Activated T-cell treated with anti-CD3 and anti-CD28 coated beads for 48 hours (primary cell): ENCODE data around the gene CAPS2.

Experiments
- DNase-seq: peaks from one replicate; pipeline ENCODE4 v3.0.0-alpha.2; 2020; ENCODE audit warnings: low read depth

Gene CAPS2

DNA sequence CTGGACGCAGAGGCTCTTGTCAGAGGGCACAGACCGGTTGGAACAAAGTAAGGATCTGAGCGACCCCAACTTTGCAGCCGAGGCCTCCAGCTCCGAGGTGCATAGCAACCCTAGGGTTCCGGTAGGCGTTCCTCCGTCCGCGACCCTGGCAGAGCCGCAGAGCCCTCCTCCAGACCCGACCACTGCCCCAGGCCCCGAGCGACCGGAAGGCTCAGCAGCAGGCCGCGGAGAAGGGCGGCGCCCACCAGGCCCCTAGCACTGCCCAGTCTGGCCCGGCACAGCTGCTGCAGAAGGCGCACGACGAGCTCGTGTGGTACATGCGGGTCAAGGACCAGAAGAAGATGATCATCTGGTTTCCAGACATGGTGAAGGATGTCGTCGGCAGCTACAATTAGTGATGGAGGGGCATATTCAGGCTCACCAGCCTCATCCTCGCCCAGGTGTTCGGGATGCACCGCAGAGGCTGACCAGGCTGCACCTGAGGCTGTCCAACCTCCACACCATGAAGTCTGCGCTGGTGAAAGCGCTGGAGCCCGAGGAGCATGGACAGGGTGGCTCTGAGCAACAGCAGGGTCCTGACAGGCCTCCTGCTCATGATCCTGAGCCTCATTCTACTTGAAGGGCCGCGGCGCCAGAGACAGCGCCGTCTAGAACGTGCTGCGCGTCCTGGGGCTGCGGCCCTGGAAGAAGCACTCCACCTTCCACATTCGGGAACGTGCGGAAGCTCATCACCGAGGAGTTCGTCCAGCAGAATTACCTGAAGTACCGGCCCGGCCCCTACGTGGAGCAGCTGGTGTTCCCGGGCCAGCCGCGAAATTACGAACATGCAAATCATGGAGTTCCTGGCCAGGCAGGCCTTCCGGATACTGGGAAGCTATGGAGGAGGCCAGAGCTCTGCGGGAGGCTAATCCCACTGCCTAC is 24.5 kb downstream of the CAPS2 start:
- no peak for DNase-seq

DNA sequence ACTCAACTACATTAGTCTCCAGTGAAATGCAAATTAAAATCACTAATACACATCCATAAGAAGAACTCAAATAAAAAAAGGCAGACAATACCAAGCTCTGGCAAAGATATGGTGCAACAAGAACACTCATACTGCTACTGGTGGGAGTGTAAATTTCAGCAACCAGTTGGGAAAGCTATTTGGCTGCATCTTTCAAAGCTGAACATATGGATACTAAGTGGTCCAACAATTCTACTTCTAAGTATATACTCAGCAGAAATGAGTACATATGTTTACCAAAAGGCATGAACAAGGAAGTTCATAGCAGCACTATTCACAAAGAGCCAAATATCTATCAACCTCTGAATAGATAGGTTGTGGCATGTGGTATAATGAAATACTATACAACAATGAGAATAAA is 27.3 kb downstream of the CAPS2 start:
- DNase-seq: no peak

DNA sequence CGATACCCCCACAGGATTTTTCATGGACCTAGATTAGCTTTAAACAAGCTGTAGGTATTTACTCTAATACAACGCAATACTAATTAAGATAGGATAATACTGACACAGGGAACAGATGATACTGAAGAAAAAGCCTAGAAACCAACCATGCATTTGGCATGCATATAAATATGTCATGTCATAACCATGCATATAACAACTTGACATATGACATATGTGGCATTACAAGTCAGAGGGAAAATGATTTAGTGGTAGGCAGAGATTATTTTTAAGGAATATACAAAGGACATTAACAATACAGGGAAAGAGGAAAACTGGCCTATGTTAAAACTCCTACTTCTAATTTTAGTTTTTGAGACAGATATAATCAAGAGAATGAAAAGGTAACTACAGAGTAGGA is 27.9 kb downstream of the CAPS2 start:
- DNase-seq: no peak

DNA sequence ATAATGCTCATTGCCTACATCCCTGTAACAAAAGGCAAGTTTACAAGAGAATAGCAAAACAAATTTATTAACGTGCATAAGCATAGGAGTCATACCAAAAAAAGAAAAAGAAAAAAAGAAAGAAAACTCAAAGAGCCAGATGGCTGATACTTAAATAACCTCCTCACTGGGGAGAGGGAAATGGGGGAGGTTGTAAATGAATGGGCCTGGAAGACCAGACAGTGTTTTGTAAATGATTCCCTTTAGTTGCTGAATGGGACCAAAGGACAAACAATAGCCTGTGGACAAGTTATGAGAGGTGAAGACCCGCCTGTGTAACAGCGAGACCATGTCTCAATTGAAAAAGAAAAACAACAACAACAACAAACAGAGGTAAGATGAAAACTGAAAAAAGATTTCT is 35.3 kb downstream of the CAPS2 start:
- DNase-seq: no peak

DNA sequence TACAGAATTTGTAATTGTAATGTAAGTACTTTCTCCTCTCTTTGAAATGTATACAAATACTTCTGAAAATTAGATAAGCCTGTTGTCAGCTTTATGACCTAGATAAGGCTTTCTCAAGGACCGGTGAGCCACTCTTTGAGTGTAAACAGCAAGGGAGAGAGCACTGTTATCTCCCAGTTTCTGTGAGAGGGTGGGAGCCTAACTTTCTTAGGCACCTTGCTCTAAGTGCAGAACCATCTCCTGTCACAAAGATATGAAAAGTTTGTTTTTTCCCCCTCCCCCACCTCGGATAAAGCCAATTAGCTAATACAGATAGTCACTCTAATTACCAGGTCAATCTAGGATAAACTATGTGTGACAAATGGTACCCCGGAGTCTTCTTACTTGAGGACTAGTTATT is 35.8 kb downstream of the CAPS2 start:
- DNase-seq: no peak

DNA sequence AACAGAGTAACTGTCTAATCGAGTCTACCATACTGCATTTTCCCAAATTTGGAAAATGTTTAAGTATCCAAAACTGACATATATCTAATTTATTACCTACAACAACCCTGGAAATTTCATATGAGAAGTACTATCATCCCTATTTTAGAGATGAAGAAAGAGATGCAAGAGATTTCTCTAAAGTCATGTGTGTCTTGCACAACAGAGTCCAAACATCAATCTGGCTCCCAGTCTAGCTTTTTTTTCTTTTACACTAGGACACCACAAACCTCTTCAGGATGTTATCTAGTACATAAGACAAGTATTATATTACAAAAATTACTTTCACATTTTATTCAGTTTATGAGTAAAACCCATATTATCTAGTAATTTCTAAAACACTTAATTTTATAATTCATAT is 39.1 kb downstream of the CAPS2 start:
- DNase-seq: no peak

DNA sequence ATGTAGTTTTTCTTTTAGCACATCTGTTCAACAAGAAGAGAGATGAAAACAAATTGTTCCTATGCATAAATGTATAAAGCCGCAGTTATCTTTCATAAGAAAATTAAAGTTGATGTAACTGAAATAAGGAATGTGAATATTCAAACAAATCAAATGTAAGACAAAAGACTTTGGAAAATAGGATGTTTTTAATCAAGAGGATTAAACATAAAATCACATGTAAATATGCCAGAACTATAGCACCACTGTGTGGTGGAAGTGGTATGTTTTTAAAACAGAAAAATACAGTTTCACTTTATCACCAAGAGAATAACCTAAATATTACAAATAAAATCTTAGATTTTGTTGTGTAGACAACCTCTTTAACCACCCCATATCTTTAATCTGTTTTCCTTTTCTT is 40.4 kb downstream of the CAPS2 start:
- DNase-seq: no peak

DNA sequence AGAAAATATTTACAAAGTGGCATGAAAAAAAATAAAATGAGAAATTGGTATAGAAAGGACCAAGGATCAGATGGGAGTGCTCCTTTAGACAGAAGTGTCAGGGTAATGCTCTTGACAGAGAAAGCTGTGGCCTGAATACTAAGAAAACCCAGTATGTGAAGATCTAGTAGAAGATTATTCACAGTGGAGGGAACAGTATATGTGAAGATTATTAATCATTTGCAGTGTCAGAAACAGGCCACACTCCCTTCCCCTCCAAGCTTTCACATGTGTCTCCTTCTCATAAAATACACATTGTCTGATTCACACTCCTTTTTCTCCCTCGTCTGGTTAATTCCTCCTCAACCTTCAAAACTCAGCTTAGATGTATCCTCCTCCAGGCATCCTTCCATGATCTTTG is 41.3 kb downstream of the CAPS2 start:
- DNase-seq: no peak

DNA sequence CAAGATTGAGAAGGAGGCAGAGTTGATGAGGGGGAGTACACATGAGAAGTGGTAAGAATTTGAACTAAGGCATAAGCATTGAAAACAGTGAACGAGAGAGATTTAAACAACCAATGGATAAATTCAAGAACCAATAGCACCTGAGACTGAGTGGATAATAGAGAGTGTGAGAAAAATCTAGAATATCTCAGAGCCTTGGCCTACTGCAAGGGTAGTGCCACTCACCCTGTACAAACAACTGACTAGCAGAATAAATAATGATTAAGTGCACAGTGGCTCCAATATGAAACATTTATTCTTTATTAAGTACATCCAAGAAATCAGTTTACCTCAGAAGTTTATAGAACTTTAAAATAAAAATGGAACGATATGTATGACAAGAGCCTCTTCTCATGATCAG is 54.4 kb downstream of the CAPS2 start:
- DNase-seq: no peak

DNA sequence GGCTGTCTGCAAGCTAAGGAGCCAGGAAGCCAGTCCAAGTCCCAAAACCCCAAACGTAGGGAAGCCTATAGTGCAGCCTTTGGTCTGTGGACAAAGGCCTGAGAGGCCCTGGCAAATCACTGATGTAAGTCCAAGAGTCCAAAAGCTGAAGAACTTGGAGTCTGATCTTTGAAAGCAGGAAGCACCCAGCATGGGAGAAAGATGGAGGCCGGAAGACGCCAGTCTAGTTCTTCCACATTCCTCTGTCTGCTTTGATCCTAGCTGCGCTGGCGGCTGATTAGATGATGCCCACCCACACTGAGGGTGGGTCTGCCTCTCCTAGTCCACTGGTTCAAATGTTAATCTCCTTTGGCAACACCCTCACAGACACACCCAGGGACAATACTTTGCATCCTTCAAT is 58.5 kb downstream of the CAPS2 start:
- no peak for DNase-seq

DNA sequence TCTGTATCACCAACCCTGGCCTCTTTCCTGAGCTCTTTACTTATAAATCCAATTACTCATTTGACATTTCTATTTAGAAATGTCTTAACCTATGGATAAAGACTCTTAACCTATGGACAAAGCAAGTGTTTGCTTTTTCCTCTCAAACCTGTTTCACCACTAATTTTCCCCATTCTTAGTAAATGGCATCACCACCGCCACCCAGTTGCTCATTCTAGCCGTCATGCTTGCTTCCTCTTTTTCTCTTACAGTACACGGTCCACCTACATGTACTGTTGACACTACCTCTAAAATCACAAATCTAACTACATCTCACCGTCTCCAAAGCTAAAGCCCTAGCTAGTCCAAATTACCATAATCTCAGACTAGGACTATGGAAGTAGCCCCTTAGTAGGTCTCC is 60.0 kb downstream of the CAPS2 start:
- DNase-seq: no peak

DNA sequence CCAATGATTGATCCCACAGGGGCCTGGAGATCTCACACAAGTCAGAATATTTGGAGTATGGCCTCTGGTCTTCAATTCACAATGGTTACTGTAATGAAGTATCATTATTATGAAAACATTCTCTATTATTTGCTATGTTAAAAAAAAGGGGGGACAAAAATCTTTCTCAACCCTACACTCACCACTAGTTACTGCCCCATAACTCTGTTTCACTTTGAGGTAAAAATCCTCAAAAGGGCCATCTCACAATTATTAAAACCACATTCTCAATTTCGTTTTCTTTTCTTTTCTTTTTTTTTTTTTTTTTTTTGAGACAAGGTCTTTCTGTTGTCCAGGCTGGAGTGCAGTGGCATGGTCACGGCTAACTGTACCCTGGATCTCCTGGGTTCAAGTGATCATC is 60.9 kb downstream of the CAPS2 start:
- DNase-seq: no peak

DNA sequence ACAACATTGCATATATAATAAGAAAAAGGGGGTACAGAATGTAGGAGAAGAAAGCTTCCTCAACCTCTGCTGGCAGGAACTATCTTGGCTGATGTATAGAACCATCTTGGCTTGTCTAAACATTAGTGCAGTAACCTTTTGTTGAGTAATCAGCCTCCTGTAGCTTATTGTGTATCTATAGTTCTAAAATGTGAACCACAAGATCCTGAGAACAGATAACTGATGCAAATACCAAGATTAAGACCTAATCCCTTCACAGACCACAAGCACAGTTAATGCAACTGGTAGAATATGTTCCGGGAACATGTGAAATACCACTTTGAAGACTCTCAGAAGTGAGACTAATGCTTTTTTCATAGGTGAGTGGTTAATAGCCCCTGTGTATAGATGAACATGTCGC is 69.8 kb downstream of the CAPS2 start:
- DNase-seq: no peak

DNA sequence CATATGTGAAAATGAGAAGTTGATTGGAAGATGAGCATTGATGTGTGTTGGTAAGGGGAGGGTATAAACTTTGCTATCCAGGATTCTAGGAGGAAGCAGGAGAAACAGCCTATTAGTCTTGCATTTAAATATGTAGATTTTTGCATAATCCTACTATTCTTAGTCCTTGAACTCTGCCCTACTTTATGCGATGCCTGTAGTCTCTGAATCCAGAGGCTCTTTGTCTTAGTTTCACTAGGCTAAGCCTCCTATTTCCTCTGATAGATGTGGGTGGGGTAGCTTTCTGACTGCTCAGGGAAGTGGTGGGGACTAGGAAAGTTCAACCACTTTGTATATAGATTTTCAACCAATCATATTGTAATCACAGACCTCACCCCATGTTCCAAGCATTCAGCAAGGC is 71.0 kb downstream of the CAPS2 start:
- no peak for DNase-seq

DNA sequence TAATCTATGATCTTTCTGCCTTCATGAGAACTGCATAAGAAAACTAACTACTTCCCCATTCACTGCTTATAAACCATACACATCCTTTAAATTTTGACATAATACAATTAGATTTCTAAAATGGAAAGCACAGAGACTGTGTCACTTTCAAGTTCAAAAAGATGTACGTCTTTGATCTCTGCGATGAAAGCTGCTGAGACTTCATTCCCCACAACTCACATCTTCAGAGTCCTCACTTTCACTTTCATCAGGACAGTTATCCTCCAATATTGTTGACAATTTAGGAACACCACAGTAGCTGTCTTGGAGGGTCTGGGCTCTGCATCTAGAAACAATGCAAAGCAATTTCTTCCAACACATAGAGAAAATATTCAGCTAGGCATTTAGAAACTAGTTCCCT is 72.6 kb downstream of the CAPS2 start:
- no peak for DNase-seq

DNA sequence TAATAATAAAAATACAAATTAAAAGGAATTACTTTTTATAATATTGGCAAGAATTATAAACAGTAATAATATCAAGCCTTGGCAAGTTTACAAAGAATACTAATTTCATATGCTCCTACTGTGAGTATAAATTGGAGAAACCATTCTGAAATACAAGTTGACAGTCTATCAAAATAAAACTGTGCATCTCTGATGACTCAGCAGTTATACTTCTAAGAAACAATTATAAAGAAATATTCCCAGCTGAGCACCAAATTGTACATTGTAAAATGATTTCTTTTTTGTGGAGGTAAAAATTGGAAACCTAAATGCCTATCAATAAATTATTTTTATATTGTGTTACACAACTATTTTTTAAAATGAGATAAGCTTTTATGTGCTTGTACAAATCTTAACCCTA is 85.0 kb downstream of the CAPS2 start:
- DNase-seq: no peak

DNA sequence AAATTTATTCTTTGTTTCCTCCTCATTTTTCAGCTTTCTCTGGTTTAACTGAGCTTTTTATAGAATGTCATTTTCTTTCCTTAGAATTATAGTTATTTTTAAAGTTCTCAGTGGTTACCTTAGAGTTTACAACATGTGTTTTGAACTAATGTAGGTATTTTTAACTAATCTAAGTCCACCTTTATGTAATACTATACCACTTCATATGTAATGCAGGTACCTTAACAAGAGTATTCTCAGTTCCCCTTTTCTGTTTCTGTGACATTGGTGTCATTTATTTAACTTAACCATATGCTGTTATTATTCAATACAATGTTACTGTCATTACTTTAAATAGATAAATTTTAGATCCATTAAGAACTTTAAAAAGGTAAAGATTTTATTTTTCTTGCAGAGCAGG is 90.1 kb downstream of the CAPS2 start:
- no peak for DNase-seq

DNA sequence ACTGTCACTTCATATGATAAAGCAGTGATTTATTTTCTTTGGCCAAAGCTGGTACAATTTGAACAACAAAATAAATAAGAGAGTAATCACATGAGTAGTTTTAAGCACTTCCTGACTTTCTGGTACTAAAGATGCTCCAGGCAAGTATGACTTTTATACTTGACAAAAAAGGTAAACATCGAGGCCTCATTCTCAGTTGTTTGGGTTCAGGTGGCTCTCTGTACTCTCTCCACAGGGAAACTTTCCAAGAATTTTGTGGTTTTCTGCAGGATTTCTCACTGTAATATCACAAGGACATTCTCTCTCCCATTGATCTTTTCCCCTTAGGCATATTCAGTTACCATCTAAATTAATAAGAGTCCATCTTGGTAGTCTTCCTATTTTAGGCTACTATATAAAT is 93.9 kb downstream of the CAPS2 start:
- DNase-seq: no peak

DNA sequence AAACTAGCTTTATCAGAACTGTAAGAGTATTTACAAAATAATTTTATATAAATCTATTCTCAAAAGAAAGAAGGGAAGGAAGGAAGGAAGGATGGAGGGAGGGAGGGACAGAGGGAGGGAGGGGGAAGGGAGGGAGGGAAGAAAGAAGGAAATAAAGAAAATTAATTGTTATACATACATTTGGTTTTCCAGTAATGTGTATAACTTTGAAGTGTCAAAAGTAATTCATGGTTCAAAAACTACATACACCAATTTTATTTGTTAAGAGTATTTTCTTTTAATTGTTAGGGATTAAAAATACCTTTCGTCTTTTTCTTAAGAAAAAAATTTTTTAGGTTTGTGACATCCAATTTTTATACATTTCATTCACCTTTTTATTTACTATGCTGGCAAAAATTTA is 103.0 kb downstream of the CAPS2 start:
- DNase-seq: no peak
